Measurements from ENCODE around the gene RWDD3. TPM values are rescaled to one million over a fixed set of nuclear protein-coding genes. Genes with fewer than 3 reads are reported as not detected.

Gene RWDD3
- total and polyA plus RNA-seq, 2 donors (not counting 3 experiments of a cell fraction or from before 2014, with no cell fraction given): 9.3 to 12.1 TPM

- Histone ChIP-seq H3K36me3 (ENCODE audit: control insufficient read depth in 2 of 2, extremely low read depth in 1 of 2, insufficient read depth in 2 of 2, low read length in 2 of 2) (no peaks in the 10 kb centered on the region), H3K9ac (replicated peaks; ENCODE audit: extremely low read depth, insufficient read depth, low read length) (no peak overlapping the region), H3K9me3 (replicated peaks; ENCODE audit: control insufficient read depth, insufficient read depth, low read length) (no peaks in the 10 kb centered on the region), H4K20me1 (replicated peaks; ENCODE audit: control insufficient read depth, extremely low read depth, insufficient read depth, low read length) (no peaks in the 10 kb centered on the region), H3K27me3 (ENCODE audit: control insufficient read depth in 2 of 2, insufficient read depth in 2 of 2, low read length in 2 of 2) (peaks cover 0 to 2% of the 10 kb centered on the region in 2 experiments), H2AFZ (ENCODE audit: low read depth, low read length) (no peak overlapping the region), H3K9me1 (replicated peaks; ENCODE audit: control insufficient read depth, extremely low read depth, insufficient read depth, low read length) (no peaks in the 10 kb centered on the region), H3K4me2 (ENCODE audit: insufficient read depth, low read length) (no peak overlapping the region), H3K4me3 (replicated peaks in 1 of 3; ENCODE audit: insufficient read depth in 1 of 3, low read depth in 1 of 3, low read length in 3 of 3) (no peak overlapping the region), H3K4me1 (ENCODE audit: control insufficient read depth, extremely low read depth, insufficient read depth, low read length) (no peaks in the 10 kb centered on the region), H3K27ac (ENCODE audit: insufficient read depth, low read depth, low read length) (no peak overlapping the region), H3K79me2 (ENCODE audit: control insufficient read depth, insufficient read depth, low read length) (no peaks in the 10 kb centered on the region)
- CTCF ChIA-PET: interaction anchor here (1.2 kb wide), 1 partner anchor 51 kb away, joined by 3 read pairs; the partner anchor contains the start of gene RWDD3
- TF ChIP-seq FOS (IDR thresholded peaks at IDR 0.05; ENCODE audit: borderline replicate concordance, insufficient read depth, low read length) (no peak), POLR2A (IDR thresholded peaks at IDR 0.05; ENCODE audit: low read depth, low read length) (no peak), POLR2AphosphoS5 (IDR thresholded peaks at IDR 0.05; ENCODE audit: insufficient read depth, low read depth, low read length) (no peak), JUN (IDR thresholded peaks at IDR 0.05; ENCODE audit: borderline replicate concordance, insufficient read depth, insufficient read length, low read depth) (no peak), GATA2 (IDR thresholded peaks at IDR 0.05; ENCODE audit: insufficient read depth, insufficient read length, low read depth, low read length) (no peak), CTCF (IDR thresholded peaks at IDR 0.05; ENCODE audit: extremely low read depth in 1 of 2, insufficient read depth in 1 of 2, low read depth in 1 of 2, low read length in 2 of 2) (no peak), MAX (IDR thresholded peaks at IDR 0.05; ENCODE audit: insufficient read depth, insufficient read length) (no peak), EZH2 (IDR thresholded peaks at IDR 0.05; ENCODE audit: borderline replicate concordance, low read depth, low read length, severe bottlenecking) (no peak), MYC (IDR thresholded peaks at IDR 0.05; ENCODE audit: low read depth, low read length) (no peak)
- dilution Hi-C loops (cut with MboI; ENCODE audit: extremely low pct_ligation_motif_present, low sequenced_read_pairs): no loop called here
- no TSS peak for BruUV-seq (replicated peaks)
- intact Hi-C loops (cut with micrococcal nuclease): no loop called here
- POLR2A ChIA-PET: no interaction called here
- FAIRE-seq (no peak), DNase-seq (ENCODE audit: low read depth, low spot score) (no peak)
These were observed 50.4 kb downstream of the RWDD3 start for GRCh38 chr1:95284420-95284819.
